ENCODE results near the gene SYT1. TPM values are rescaled to one million over a fixed set of nuclear protein-coding genes. Genes with fewer than 3 reads are reported as not detected.

Gene SYT1
- polyA plus RNA-seq, 3 donors, result 0.72 TPM; not detected in 2

DNA sequence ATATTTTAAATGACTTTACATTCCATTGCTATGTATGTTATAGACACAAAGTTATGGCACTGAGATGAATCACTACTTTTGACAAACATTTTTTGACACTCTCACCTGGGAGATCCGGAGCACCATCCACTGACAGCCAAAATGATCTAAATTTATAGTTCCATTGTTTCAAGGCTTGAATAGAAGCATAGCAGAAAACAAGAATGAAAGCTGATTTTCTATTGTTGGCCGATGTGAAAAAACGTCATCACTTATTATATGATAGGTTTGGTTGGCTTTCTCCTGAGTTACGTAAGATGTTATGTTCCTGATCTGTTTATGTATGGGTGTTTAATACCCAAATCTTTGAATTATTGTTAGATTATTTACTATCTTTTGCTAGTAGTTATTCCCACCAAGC, 520.0 kb downstream of the SYT1 start:
- Histone ChIP-seq H3K27ac (ENCODE audit: low read depth in 1 of 2, low read length in 2 of 2) (no peak overlapping the region), H3K4me1 (ENCODE audit: control insufficient read depth in 1 of 2, insufficient read depth in 2 of 2, low read length in 2 of 2) (no peaks in the 10 kb centered on the region), H2AFZ (ENCODE audit: insufficient read depth, low read depth, low read length, poor library complexity, severe bottlenecking) (no peak overlapping the region), H3K4me2 (replicated peaks; ENCODE audit: extremely low read depth, low read length, poor library complexity, severe bottlenecking) (no peak overlapping the region), H3K9ac (ENCODE audit: insufficient read depth, low read length, poor library complexity, severe bottlenecking) (no peak overlapping the region), H3K36me3 (replicated peaks in 1 of 2; ENCODE audit: control insufficient read depth in 1 of 2, insufficient read depth in 2 of 2, low read length in 2 of 2) (no peaks in the 10 kb centered on the region), H3K9me3 (replicated peaks in 1 of 2; ENCODE audit: control insufficient read depth in 1 of 2, insufficient read depth in 1 of 2, low read length in 2 of 2) (no peaks in the 10 kb centered on the region), H3K79me2 (ENCODE audit: insufficient read depth, low read length) (no peaks in the 10 kb centered on the region), H4K20me1 (ENCODE audit: insufficient read depth, low read length) (no peaks in the 10 kb centered on the region), H3K27me3 (ENCODE audit: control insufficient read depth in 2 of 2, insufficient read depth in 2 of 2, low read length in 2 of 2) (no peaks in the 10 kb centered on the region), H3K4me3 (replicated peaks in 1 of 3; ENCODE audit: low read depth in 2 of 3, low read length in 3 of 3) (no peak overlapping the region)
- no peaks in the 10 kb centered on the region for H3K4me1 Mint-ChIP-seq
- H3K36me3 Mint-ChIP-seq, result no peaks in the 10 kb centered on the region
- intact Hi-C loops (cut with micrococcal nuclease), result no loop called here
- DNase-seq, result no peak
- WGBS (ENCODE audit: insufficient coverage), result 0% methylated on average over 1 of the region's 4 CpGs
- TF ChIP-seq, protein P1, sequence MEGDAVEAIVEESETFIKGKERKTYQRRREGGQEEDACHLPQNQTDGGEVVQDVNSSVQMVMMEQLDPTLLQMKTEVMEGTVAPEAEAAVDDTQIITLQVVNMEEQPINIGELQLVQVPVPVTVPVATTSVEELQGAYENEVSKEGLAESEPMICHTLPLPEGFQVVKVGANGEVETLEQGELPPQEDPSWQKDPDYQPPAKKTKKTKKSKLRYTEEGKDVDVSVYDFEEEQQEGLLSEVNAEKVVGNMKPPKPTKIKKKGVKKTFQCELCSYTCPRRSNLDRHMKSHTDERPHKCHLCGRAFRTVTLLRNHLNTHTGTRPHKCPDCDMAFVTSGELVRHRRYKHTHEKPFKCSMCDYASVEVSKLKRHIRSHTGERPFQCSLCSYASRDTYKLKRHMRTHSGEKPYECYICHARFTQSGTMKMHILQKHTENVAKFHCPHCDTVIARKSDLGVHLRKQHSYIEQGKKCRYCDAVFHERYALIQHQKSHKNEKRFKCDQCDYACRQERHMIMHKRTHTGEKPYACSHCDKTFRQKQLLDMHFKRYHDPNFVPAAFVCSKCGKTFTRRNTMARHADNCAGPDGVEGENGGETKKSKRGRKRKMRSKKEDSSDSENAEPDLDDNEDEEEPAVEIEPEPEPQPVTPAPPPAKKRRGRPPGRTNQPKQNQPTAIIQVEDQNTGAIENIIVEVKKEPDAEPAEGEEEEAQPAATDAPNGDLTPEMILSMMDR (IDR thresholded peaks at IDR 0.05), result no peak
- H3K4me3 Mint-ChIP-seq, result no peak overlapping the region
- H3K27me3 Mint-ChIP-seq (ENCODE audit: low read depth in 3 of 3), result peaks cover 0 to 3% (median 2%) of the 10 kb centered on the region in 3 donors
- no peaks in the 10 kb centered on the region for H3K9me3 Mint-ChIP-seq
- no peak overlapping the region for H3K27ac Mint-ChIP-seq

DNA sequence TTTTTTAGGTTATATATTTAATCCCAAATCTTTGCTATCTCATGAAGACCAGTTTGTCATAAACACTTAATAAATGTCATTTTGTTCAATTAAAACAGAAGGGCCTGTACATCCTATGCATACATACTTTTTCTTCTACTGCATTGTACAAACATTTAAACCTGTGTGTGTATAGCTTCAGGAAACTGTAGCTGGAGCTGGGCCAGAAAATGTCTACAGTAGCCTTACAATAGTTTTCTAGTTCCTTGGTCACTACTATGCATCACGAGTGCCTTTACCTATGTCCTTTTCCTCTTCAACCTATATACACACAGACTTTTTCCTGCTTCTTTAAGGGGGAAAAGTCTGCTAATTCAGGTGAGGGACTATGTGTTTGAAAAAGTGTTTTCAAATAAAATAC, 523.4 kb downstream of the SYT1 start:
- Mint-ChIP-seq H3K36me3 (no peaks in the 10 kb centered on the region), H3K9me3 (peaks cover 0 to 2% (median 1%) of the 10 kb centered on the region in 7 donors), H3K4me1 (no peaks in the 10 kb centered on the region), H3K27ac (no peak overlapping the region), H3K4me3 (no peak overlapping the region), H3K27me3 (ENCODE audit: low read depth in 3 of 3) (no peaks in the 10 kb centered on the region)
- no peaks in the 10 kb centered on the region for H3K9me3 ChIP-seq (replicated peaks in 1 of 2; ENCODE audit: control insufficient read depth in 1 of 2, insufficient read depth in 1 of 2, low read length in 2 of 2)
- WGBS (ENCODE audit: insufficient coverage), result no CpG with 5 or more reads among the region's 1 CpG
- H3K36me3 ChIP-seq (replicated peaks in 1 of 2; ENCODE audit: control insufficient read depth in 1 of 2, insufficient read depth in 2 of 2, low read length in 2 of 2), result no peaks in the 10 kb centered on the region
- H3K4me2 ChIP-seq (replicated peaks; ENCODE audit: extremely low read depth, low read length, poor library complexity, severe bottlenecking), result no peak overlapping the region
- TF ChIP-seq, protein P1 (IDR thresholded peaks at IDR 0.05), result no peak
- no peak overlapping the region for H3K9ac ChIP-seq (ENCODE audit: insufficient read depth, low read length, poor library complexity, severe bottlenecking)
- no peaks in the 10 kb centered on the region for H4K20me1 ChIP-seq (ENCODE audit: insufficient read depth, low read length)
- no peaks in the 10 kb centered on the region for H3K27me3 ChIP-seq (ENCODE audit: control insufficient read depth in 2 of 2, insufficient read depth in 2 of 2, low read length in 2 of 2)
- H2AFZ ChIP-seq (ENCODE audit: insufficient read depth, low read depth, low read length, poor library complexity, severe bottlenecking), result no peak overlapping the region
- H3K4me1 ChIP-seq (ENCODE audit: control insufficient read depth in 1 of 2, insufficient read depth in 2 of 2, low read length in 2 of 2), result no peaks in the 10 kb centered on the region
- intact Hi-C loops (cut with micrococcal nuclease), result no loop called here
- no peaks in the 10 kb centered on the region for H3K79me2 ChIP-seq (ENCODE audit: insufficient read depth, low read length)
- no peak overlapping the region for H3K27ac ChIP-seq (ENCODE audit: low read depth in 1 of 2, low read length in 2 of 2)
- H3K4me3 ChIP-seq (replicated peaks in 1 of 3; ENCODE audit: low read depth in 2 of 3, low read length in 3 of 3), result no peak overlapping the region
- no peak for DNase-seq

All from CD14-positive monocyte (primary cell).